GM18508 (cell line): ENCODE results near the gene ARHGDIB.

Experiments used
- ATAC-seq: cut with Tn5 transposase; IDR thresholded peaks from one replicate; pipeline ENCODE4 v1.9.1; 2021; ENCODE audit warnings: moderate number of reproducible peaks; ENCODE audit not compliant: insufficient read depth, unreplicated experiment

ARHGDIB gene

GRCh38 chr12:14958361-14959125 lies 2.9 kb downstream of the ARHGDIB start:
- no peak for ATAC-seq

- no peak for ATAC-seq
Measured at GRCh38 chr12:14957551-14958168, 3.7 kb downstream of the ARHGDIB start.

- ATAC-seq = no peak
Measured at GRCh38 chr12:14956905-14957304, 4.5 kb downstream of the ARHGDIB start.

GRCh38 chr12:14956024-14956891 lies 5.1 kb downstream of the ARHGDIB start:
- ATAC-seq = peak; percentile 32

GRCh38 chr12:14954269-14954668 lies 7.1 kb downstream of the ARHGDIB start:
- ATAC-seq = no peak

- ATAC-seq = no peak
Measured at GRCh38 chr12:14953752-14954151, 7.6 kb downstream of the ARHGDIB start.

- peak; percentile 45 for ATAC-seq
Measured at GRCh38 chr12:14952299-14952921, 9.0 kb downstream of the ARHGDIB start.

GRCh38 chr12:14951851-14952250 lies 9.6 kb downstream of the ARHGDIB start:
- no peak for ATAC-seq

GRCh38 chr12:14950982-14951746 lies 10.2 kb downstream of the ARHGDIB start:
- ATAC-seq = no peak

GRCh38 chr12:14950421-14950820 lies 11.0 kb downstream of the ARHGDIB start:
- no peak for ATAC-seq

- no peak for ATAC-seq
Measured at GRCh38 chr12:14949631-14950030, 11.8 kb downstream of the ARHGDIB start.

GRCh38 chr12:14948672-14949071 lies 12.7 kb downstream of the ARHGDIB start:
- peak; percentile 90 for ATAC-seq

GRCh38 chr12:14946861-14947260 lies 14.5 kb downstream of the ARHGDIB start:
- no peak for ATAC-seq

- ATAC-seq = no peak
Measured at GRCh38 chr12:14946162-14946561, 15.2 kb downstream of the ARHGDIB start.

GRCh38 chr12:14942196-14942931 lies 19.0 kb downstream of the ARHGDIB start:
- ATAC-seq = no peak

GRCh38 chr12:14941369-14941768 lies 20.0 kb downstream of the ARHGDIB start:
- ATAC-seq = no peak

- no peak for ATAC-seq
Measured at GRCh38 chr12:14938301-14938700, 23.1 kb downstream of the ARHGDIB start, which contains the start of gene ERP27. Gene ERP27 (minus strand): TSS chr12:14938537. CDS start chr12:14938508, 29 bp downstream.

- no peak for ATAC-seq
Measured at GRCh38 chr12:14937689-14938088, 23.7 kb downstream of the ARHGDIB start.

- ATAC-seq = no peak
Measured at GRCh38 chr12:14937014-14937413, 24.4 kb downstream of the ARHGDIB start.
